Esophagus muscularis mucosa (tissue), 3 donors: ENCODE data around the gene SPOCK1.

ENCODE experiments used
- CTCF ChIP-seq, 3 experiments: fragments of 200-600 bp in 2 of 3; fragments of 450-650 bp in 1 of 3; sonication (generic) in 2 of 3; IDR thresholded peaks; one replicate each; pipeline ENCODE4 v1.5.1; 2017 to 2019; ENCODE audit warnings: antibody characterized with exemption in 3 of 3, mild to moderate bottlenecking in 2 of 3, moderate library complexity in 1 of 3
- POLR2A ChIP-seq: fragments of 450-650 bp; IDR thresholded peaks from one replicate; pipeline ENCODE4 v1.6.1; 2017; ENCODE audit warnings: antibody characterized with exemption, moderate library complexity, mild to moderate bottlenecking, low read depth
- POLR2AphosphoS5 ChIP-seq, 2 donors: sonication (generic); formaldehyde crosslinking; IDR thresholded peaks; one replicate each; pipeline ENCODE4 v1.6.1; 2017; ENCODE audit warnings: antibody characterized with exemption in 2 of 2

GRCh38 chr5:137352095-137352494 lies 147.0 kb downstream of the SPOCK1 start:
- no peak for TF ChIP-seq POLR2A
- TF ChIP-seq CTCF (IDR thresholded peaks at IDR 0.05): no peak
- no peak for TF ChIP-seq POLR2AphosphoS5 (IDR thresholded peaks at IDR 0.05)
